ENCODE measurements around the gene HMCN2.

DNA sequence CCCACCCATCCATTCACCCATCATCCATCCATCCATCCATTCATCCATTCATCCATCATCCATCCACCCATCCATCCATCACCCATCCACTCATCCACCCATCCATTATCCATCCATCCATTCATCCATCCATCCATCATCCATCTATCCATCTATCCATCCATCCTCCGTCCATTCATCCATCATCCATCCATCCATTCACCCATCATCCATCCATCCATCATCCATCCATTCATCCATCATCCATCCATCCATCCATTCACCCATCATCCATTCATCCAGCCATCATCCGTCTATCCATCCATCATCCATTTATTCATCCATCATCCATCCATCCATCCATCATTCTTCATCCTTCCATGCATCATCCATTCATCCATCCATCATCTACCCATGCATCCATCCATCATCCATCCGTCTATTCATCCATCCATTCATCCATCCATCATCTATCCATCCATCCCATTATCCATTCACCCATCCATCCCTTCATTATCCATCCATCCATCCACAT lies 189.3 kb downstream of the HMCN2 start:
- TF ChIP-seq, protein P1, sequence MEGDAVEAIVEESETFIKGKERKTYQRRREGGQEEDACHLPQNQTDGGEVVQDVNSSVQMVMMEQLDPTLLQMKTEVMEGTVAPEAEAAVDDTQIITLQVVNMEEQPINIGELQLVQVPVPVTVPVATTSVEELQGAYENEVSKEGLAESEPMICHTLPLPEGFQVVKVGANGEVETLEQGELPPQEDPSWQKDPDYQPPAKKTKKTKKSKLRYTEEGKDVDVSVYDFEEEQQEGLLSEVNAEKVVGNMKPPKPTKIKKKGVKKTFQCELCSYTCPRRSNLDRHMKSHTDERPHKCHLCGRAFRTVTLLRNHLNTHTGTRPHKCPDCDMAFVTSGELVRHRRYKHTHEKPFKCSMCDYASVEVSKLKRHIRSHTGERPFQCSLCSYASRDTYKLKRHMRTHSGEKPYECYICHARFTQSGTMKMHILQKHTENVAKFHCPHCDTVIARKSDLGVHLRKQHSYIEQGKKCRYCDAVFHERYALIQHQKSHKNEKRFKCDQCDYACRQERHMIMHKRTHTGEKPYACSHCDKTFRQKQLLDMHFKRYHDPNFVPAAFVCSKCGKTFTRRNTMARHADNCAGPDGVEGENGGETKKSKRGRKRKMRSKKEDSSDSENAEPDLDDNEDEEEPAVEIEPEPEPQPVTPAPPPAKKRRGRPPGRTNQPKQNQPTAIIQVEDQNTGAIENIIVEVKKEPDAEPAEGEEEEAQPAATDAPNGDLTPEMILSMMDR (IDR thresholded peaks at IDR 0.05; ENCODE audit: low read depth, low read length): no peak
- no peak for TF ChIP-seq EZH2phosphoT487 (IDR thresholded peaks at IDR 0.05; ENCODE audit: low read depth)

All from OCI-LY3 (cell line).